ENCODE measurements around the gene C2orf68.
A peak's percentile ranks its signal among the peaks of the same experiment; 100 is the strongest.

Gene C2orf68

GRCh38 chr2:85584354-85584856 lies 27.5 kb downstream of the C2orf68 start, which contains the start of gene VAMP5:
Gene VAMP5, plus strand, starts transcription at chr2:85584431. Its CDS starts 60 bp downstream, at chr2:85584491.
- ChIA-PET POLR2A (interaction anchor here (1.0 kb wide), 1 partner anchor 46 kb away, joined by 3 read pairs; the partner anchor contains the start of gene MAT2A), CTCF (interaction anchor here (1.7 to 2.3 kb wide), 2 partner anchors 33 to 165 kb away, joined by 5 to 8 read pairs; no protein-coding TSS in a partner anchor)
- no peak for DNase-seq (ENCODE audit: low read depth, low spot score)
- no peak for TF ChIP-seq CTCF (IDR thresholded peaks at IDR 0.05; ENCODE audit: insufficient read depth, low read length, missing control alignments)
- H3K4me3 ChIP-seq (ENCODE audit: low read depth, low read length): peak within 1 kb of the TSS; percentile 60

- ChIA-PET POLR2A (no interaction called here), CTCF (interaction anchor here (1.7 to 2.3 kb wide), 2 partner anchors 32 to 164 kb away, joined by 5 to 8 read pairs; no protein-coding TSS in a partner anchor)
- no peak for TF ChIP-seq CTCF (IDR thresholded peaks at IDR 0.05; ENCODE audit: insufficient read depth, low read length, missing control alignments)
- H3K4me3 ChIP-seq (ENCODE audit: low read depth, low read length): peak overlapping the region; percentile 60
- DNase-seq (ENCODE audit: low read depth, low spot score): no peak
These were observed 28.1 kb downstream of the C2orf68 start for GRCh38 chr2:85583667-85584353.

- DNase-seq (ENCODE audit: low read depth, low spot score): no peak
- ChIA-PET CTCF (no interaction called here), POLR2A (no interaction called here)
- H3K4me3 ChIP-seq (ENCODE audit: low read depth, low read length): no peak overlapping the region
- TF ChIP-seq CTCF (IDR thresholded peaks at IDR 0.05; ENCODE audit: insufficient read depth, low read length, missing control alignments): no peak
These were observed 29.4 kb downstream of the C2orf68 start for GRCh38 chr2:85582492-85582891.

GRCh38 chr2:85580206-85580605 lies 31.7 kb downstream of the C2orf68 start:
- no peak for DNase-seq (ENCODE audit: low read depth, low spot score)
- CTCF ChIA-PET: interaction anchor here (1.0 to 1.1 kb wide), 2 partner anchors 14 to 160 kb away, joined by 3 read pairs; no protein-coding TSS in a partner anchor
- no peak for TF ChIP-seq CTCF (IDR thresholded peaks at IDR 0.05; ENCODE audit: insufficient read depth, low read length, missing control alignments)
- POLR2A ChIA-PET: interaction anchor here (1.5 kb wide), 1 partner anchor 42 kb away, joined by 4 read pairs; no protein-coding TSS in a partner anchor
- no peak overlapping the region for H3K4me3 ChIP-seq (ENCODE audit: low read depth, low read length)

- no peak for DNase-seq (ENCODE audit: low read depth, low spot score)
These were observed 32.5 kb downstream of the C2orf68 start for GRCh38 chr2:85579266-85579935.

More at GRCh38 chr2:85579266-85579935, 32.5 kb downstream of the C2orf68 start:
- ChIA-PET POLR2A (no interaction called here), CTCF (interaction anchor here (1.0 to 1.1 kb wide), 2 partner anchors 15 to 160 kb away, joined by 3 read pairs; no protein-coding TSS in a partner anchor)
- no peak overlapping the region for H3K4me3 ChIP-seq (ENCODE audit: low read depth, low read length)
- no peak for TF ChIP-seq CTCF (IDR thresholded peaks at IDR 0.05; ENCODE audit: insufficient read depth, low read length, missing control alignments)
